Esophagus muscularis mucosa (tissue), 4 donors: Measurements from ENCODE around the gene HSBP1L1. TPM values are rescaled to one million over a fixed set of nuclear protein-coding genes. Genes with fewer than 3 reads are reported as not detected.

Experiments used
- DNase-seq: peaks from one replicate; pipeline ENCODE4 v3.0.0-alpha.2; 2017; ENCODE audit errors: extremely low spot score
- H3K27ac ChIP-seq, 4 donors: fragments of 200-600 bp; sonication (generic); replicated peaks in 1 of 4; 1 replicate in 3 of 4; 2 replicates in 1 of 4; pipeline ENCODE4 v1.5.1; 2016 to 2019; ENCODE audit warnings: mild to moderate bottlenecking in 1 of 4
- H3K27me3 ChIP-seq, 4 donors: fragments of 200-600 bp; sonication (generic); one replicate each; pipeline versions ENCODE4 v1.5.1 to v1.6.0; 2016 to 2019
- H3K36me3 ChIP-seq, 4 donors: fragments of 200-600 bp; sonication (generic); one replicate each; pipeline ENCODE4 v1.5.1; 2016 to 2019
- H3K4me1 ChIP-seq, 4 donors: fragments of 200-600 bp; sonication (generic); one replicate each; pipeline ENCODE4 v1.5.1; 2016 to 2019
- H3K4me3 ChIP-seq, 4 donors: fragments of 200-600 bp; sonication (generic); 1 replicate in 2 of 4; 2 replicates in 2 of 4; pipeline ENCODE4 v1.5.1; 2016 to 2019; ENCODE audit warnings: mild to moderate bottlenecking in 4 of 4, moderate library complexity in 1 of 4
- H3K9me3 ChIP-seq, 4 donors: fragments of 200-600 bp; sonication (generic); 1 replicate in 3 of 4; 2 replicates in 1 of 4; pipeline ENCODE4 v1.5.1; 2016 to 2019
- CTCF ChIP-seq, 3 experiments: fragments of 200-600 bp in 2 of 3; fragments of 450-650 bp in 1 of 3; sonication (generic) in 2 of 3; IDR thresholded peaks; one replicate each; pipeline ENCODE4 v1.5.1; 2017 to 2019; ENCODE audit warnings: antibody characterized with exemption in 3 of 3, mild to moderate bottlenecking in 2 of 3, moderate library complexity in 1 of 3
- EP300 ChIP-seq: sonication (generic); formaldehyde crosslinking; IDR thresholded peaks from one replicate; pipeline ENCODE4 v1.6.1; 2017; ENCODE audit warnings: antibody characterized with exemption
- POLR2A ChIP-seq: fragments of 450-650 bp; IDR thresholded peaks from one replicate; pipeline ENCODE4 v1.6.1; 2017; ENCODE audit warnings: antibody characterized with exemption, moderate library complexity, mild to moderate bottlenecking, low read depth
- POLR2AphosphoS5 ChIP-seq, 2 donors: sonication (generic); formaldehyde crosslinking; IDR thresholded peaks; one replicate each; pipeline ENCODE4 v1.6.1; 2017; ENCODE audit warnings: antibody characterized with exemption in 2 of 2
- WGBS: methylation state at CpG from one replicate; pipeline ENCODE4 v1.1.5; 2018; 5-methylcytosine and 5-hydroxymethylcytosine counted together
- intact Hi-C: fragments of 100-400 bp; cut with DNase I; formaldehyde crosslinking; loops from one replicate; pipeline ENCODE4 v1.15.1; 2023
- total RNA-seq, 4 donors: library from RNA; depleted of rRNA; stranded (reverse); fragments of >200 nt; gene quantifications; one replicate each; pipeline versions ENCODE4 v1.1.0 to v1.2.1, GENCODE V29; 2016

Gene HSBP1L1
- total RNA-seq, 4 donors from 2014 or later = 4.6 to 7.2 (median 6.6) TPM

- DNase-seq = no peak
Observed at GRCh38 chr18:79975043-79975442, 10.6 kb downstream of the HSBP1L1 start.

GRCh38 chr18:79975985-79976680 is 11.7 kb downstream of the HSBP1L1 start:
- no peak overlapping the region for H3K4me3 ChIP-seq
- WGBS = 81% methylated on average over 10 of the region's 14 CpGs
- peaks cover 0 to 9% (median 0%) of the 10 kb centered on the region in 4 donors for H3K4me1 ChIP-seq
- no peak overlapping the region for H3K27ac ChIP-seq
- TF ChIP-seq EP300 = no peak
- TF ChIP-seq CTCF (IDR thresholded peaks at IDR 0.05) = no peak
- TF ChIP-seq POLR2AphosphoS5 (IDR thresholded peaks at IDR 0.05) = no peak
- TF ChIP-seq POLR2A = no peak
- no peaks in the 10 kb centered on the region for H3K9me3 ChIP-seq
- no peak for DNase-seq
- intact Hi-C loops = no loop called here
- peaks cover 12 to 57% (median 45%) of the 10 kb centered on the region in 4 donors for H3K36me3 ChIP-seq
- H3K27me3 ChIP-seq = no peaks in the 10 kb centered on the region

More at GRCh38 chr18:79975043-79975442, 10.6 kb downstream of the HSBP1L1 start:
- Histone ChIP-seq H3K27me3 (no peaks in the 10 kb centered on the region), H3K9me3 (no peaks in the 10 kb centered on the region), H3K4me3 (no peak overlapping the region), H3K36me3 (peaks cover 16 to 67% (median 55%) of the 10 kb centered on the region in 4 donors), H3K27ac (no peak overlapping the region), H3K4me1 (peaks cover 0 to 9% (median 0%) of the 10 kb centered on the region in 4 donors)
- TF ChIP-seq POLR2A (no peak), POLR2AphosphoS5 (IDR thresholded peaks at IDR 0.05) (no peak), EP300 (no peak), CTCF (IDR thresholded peaks at IDR 0.05) (no peak)
- intact Hi-C loops = no loop called here
- WGBS = 85% methylated on average over 4 of the region's 4 CpGs

- 95% methylated on average over 5 of the region's 5 CpGs for WGBS
- Histone ChIP-seq H3K4me1 (peaks cover 9 to 42% (median 12%) of the 10 kb centered on the region in 4 donors), H3K27ac (no peak overlapping the region), H3K27me3 (no peaks in the 10 kb centered on the region), H3K4me3 (no peak overlapping the region), H3K9me3 (no peaks in the 10 kb centered on the region), H3K36me3 (peaks cover 0 to 28% (median 17%) of the 10 kb centered on the region in 4 donors)
- intact Hi-C loops = no loop called here
- TF ChIP-seq EP300 (no peak), CTCF (IDR thresholded peaks at IDR 0.05) (no peak), POLR2AphosphoS5 (IDR thresholded peaks at IDR 0.05) (no peak), POLR2A (no peak)
- no peak for DNase-seq
Observed at GRCh38 chr18:79979843-79980242, 15.4 kb downstream of the HSBP1L1 start.

- 87% methylated on average over 13 of the region's 13 CpGs for WGBS
- peaks cover 0 to 28% (median 10%) of the 10 kb centered on the region in 4 donors for H3K36me3 ChIP-seq
- no peak for DNase-seq
- no peak for TF ChIP-seq POLR2A
- TF ChIP-seq POLR2AphosphoS5 (IDR thresholded peaks at IDR 0.05) = no peak
- no peak for TF ChIP-seq EP300
- no peak for TF ChIP-seq CTCF (IDR thresholded peaks at IDR 0.05)
- intact Hi-C loops = no loop called here
- H3K27me3 ChIP-seq = no peaks in the 10 kb centered on the region
- H3K27ac ChIP-seq = no peak overlapping the region
- H3K9me3 ChIP-seq = no peaks in the 10 kb centered on the region
- H3K4me3 ChIP-seq = no peak overlapping the region
- H3K4me1 ChIP-seq = peaks cover 9 to 48% (median 14%) of the 10 kb centered on the region in 4 donors
Observed at GRCh38 chr18:79980585-79980984, 16.1 kb downstream of the HSBP1L1 start.

- Histone ChIP-seq H3K4me3 (no peak overlapping the region), H3K27me3 (no peaks in the 10 kb centered on the region), H3K27ac (no peak overlapping the region), H3K36me3 (peaks cover 0 to 25% (median 6%) of the 10 kb centered on the region in 4 donors), H3K9me3 (no peaks in the 10 kb centered on the region), H3K4me1 (peaks cover 23 to 68% (median 33%) of the 10 kb centered on the region in 4 donors)
- 75% methylated on average over 6 of the region's 6 CpGs for WGBS
- TF ChIP-seq POLR2AphosphoS5 (IDR thresholded peaks at IDR 0.05) (no peak), CTCF (IDR thresholded peaks at IDR 0.05) (no peak), POLR2A (no peak)
- intact Hi-C loops = no loop called here
- DNase-seq = no peak
Observed at GRCh38 chr18:79982736-79983135, 18.3 kb downstream of the HSBP1L1 start.
